Fibroblast of villous mesenchyme (primary cell): ENCODE results near the gene NELFA. TPM values are rescaled to one million over a fixed set of nuclear protein-coding genes. Genes with fewer than 3 reads are reported as not detected.
"Not testable (repeated sequence)": the region's sequence is repeated elsewhere in the genome, so short reads cannot be mapped to it uniquely, and the experiment has no call there.

Experiments
- DNase-seq: peaks from one replicate; pipeline ENCODE4 v3.0.0-alpha.2; 2010; ENCODE audit warnings: low read depth
- H3K4me3 ChIP-seq: 2 replicates; pipeline ENCODE4 v1.5.1; 2011; ENCODE audit warnings: low read depth, mild to moderate bottlenecking, low read length
- total RNA-seq: library from RNA; depleted of rRNA; stranded (reverse); fragments of >200 nt; gene quantifications from 2 replicates; pipeline ENCODE4 v1.2.3, GENCODE V29; 2012
- TF ChIP-seq, protein P1 (sequence below): IDR thresholded peaks from 2 replicates; pipeline ENCODE4 v1.5.1; 2012; ENCODE audit warnings: low read depth, mild to moderate bottlenecking, low read length; ENCODE audit not compliant: insufficient read depth

NELFA gene
- total RNA-seq, 1 donor, result 18.1 TPM

DNA sequence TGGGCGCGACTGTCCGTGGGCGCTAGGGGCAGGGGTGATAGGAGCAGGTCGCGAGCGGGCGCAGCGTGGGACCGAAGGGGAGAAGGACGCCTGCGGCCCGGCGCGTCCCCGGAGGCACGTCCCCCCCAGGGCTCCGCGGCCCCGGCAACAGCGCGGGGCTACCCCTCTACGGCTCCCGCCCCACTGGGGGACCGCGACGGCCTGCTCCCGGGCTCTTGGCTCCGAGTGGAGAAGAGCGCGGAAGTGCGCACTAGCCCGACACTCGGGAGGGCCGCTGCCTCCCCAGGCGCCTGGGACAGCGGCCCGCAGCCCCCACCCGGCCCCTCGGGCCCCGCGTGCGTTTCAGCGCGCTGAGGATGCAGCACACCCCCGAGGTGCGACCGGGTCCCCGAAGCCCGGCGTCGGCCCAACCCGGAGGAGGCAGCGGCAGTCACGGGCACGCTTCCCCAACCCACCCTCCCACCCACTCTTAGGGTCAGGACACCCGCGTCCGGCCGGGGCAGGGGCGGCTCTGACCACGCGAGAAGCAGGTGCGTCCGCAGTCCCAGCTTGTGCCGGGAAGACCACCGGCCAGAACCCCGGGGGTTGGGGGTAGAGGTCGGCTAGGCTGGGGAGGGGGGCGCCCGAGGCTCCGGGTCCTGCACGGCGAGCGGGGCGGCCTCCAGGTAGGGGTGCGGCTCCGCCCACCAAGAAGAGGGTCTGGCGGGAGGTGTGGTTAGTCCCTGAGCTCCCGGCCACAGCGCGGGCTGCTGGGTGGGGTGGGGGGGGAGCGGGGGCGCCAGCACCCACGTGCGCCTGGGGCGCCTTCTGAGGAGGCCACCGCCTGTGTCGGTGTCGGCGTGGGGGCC is 31.8 kb upstream of the NELFA start:
- H3K4me3 ChIP-seq, result peak overlapping the region; percentile 81
- no peak for DNase-seq
- TF ChIP-seq, protein P1, sequence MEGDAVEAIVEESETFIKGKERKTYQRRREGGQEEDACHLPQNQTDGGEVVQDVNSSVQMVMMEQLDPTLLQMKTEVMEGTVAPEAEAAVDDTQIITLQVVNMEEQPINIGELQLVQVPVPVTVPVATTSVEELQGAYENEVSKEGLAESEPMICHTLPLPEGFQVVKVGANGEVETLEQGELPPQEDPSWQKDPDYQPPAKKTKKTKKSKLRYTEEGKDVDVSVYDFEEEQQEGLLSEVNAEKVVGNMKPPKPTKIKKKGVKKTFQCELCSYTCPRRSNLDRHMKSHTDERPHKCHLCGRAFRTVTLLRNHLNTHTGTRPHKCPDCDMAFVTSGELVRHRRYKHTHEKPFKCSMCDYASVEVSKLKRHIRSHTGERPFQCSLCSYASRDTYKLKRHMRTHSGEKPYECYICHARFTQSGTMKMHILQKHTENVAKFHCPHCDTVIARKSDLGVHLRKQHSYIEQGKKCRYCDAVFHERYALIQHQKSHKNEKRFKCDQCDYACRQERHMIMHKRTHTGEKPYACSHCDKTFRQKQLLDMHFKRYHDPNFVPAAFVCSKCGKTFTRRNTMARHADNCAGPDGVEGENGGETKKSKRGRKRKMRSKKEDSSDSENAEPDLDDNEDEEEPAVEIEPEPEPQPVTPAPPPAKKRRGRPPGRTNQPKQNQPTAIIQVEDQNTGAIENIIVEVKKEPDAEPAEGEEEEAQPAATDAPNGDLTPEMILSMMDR, result no peak

DNA sequence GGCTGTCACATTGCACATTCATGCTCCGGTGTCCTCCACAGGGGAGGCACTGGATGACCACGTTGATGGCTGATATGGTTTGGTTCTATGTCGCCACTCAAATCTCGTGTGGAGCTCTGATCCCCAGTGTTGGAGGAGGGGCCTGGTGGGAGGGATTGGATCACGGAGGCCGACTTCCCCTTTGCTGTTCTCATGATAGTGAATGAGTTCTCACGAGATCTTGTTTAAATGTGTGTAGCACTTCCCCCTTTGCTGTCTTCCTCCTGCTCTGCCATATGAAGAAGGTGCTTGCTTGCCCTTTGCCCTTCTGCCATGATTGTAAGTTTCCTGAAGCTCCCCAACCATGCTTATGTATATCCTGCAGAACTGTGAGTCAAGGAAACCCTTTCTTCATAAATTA is 28.1 kb upstream of the NELFA start:
- no peak overlapping the region for H3K4me3 ChIP-seq
- DNase-seq, result no peak
- TF ChIP-seq, protein P1, result no peak

DNA sequence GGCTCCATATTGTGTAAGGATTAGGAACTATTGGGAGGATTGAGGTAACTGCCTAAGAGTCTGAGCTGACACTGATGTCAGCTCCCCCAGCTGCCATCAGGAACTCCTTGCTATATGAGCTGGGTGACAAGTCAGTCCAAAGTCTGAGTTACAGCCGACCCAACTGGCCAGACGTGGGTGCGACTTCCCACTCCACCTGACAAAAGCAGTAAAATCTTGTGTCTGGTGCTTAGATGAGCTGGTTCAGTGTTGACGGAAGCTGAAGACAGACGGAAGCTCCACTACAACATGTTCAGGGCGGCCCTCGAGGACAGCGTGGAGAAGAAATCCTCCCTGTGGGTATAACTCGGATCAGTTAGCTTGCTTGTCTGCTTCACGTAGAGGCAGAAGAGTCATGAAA is 27.6 kb upstream of the NELFA start:
- TF ChIP-seq, protein P1, result no peak
- no peak overlapping the region for H3K4me3 ChIP-seq
- DNase-seq, result no peak

DNA sequence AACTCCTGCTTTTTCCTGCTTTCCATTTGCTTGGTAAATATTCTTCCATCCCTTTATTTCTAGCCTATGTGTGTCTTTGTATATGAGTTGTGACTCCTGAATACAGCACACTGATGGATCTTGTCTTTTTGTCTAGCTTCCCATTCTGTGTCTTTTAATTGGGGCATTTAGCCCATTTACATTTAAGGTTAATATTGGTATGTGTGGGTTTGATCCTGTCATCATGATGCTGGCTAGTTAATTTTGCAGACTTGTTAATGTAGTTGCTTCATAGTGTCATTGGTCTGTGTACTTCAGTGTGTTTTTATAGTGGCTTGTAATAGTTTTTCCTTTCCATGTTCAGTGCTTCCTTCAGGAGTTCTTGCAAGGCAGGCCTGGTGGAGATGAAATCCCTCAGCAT is 22.4 kb upstream of the NELFA start:
- not testable (repeated sequence) for H3K4me3 ChIP-seq, DNase-seq

DNA sequence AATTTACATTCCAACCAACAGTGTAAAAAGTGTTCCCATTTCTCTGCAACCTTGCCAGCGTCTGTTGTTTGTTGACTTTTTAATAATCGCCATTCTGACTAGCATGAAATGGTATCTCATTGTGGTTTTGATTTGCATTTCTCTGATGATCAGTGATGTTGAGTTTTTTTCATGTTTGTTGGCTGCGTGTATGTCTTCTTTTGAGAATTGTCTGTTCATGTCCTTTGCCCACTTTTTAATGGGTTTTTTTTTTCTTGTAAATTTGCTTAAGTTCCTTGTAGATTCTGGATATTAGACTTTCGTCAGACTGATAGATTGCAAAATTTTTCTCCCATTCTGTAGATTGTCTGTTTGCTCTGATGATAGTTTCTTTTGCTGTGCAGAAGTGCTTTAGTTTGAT is 18.3 kb upstream of the NELFA start:
- DNase-seq, H3K4me3 ChIP-seq: not testable (repeated sequence)

DNA sequence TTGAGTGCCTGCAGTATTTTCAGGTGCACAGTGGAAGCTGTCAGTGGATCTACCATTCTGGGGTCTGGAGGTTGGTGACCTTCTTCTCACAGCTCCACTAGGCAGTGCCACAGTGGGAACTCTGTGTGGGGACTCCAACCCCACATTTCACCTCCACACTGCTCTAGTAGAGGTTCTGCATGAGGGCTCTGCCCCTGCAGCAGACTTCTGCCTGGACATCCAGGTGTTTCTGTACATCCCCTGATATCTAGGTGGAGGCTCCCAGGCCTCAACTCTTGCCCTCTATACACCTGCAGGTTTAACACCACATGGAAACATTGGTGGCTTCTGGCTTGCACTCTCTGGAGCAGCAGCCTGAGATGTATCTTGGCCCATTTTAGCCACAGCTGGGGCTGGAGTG is 17.0 kb upstream of the NELFA start:
- TF ChIP-seq, protein P1, result no peak
- DNase-seq, result no peak
- no peak overlapping the region for H3K4me3 ChIP-seq

DNA sequence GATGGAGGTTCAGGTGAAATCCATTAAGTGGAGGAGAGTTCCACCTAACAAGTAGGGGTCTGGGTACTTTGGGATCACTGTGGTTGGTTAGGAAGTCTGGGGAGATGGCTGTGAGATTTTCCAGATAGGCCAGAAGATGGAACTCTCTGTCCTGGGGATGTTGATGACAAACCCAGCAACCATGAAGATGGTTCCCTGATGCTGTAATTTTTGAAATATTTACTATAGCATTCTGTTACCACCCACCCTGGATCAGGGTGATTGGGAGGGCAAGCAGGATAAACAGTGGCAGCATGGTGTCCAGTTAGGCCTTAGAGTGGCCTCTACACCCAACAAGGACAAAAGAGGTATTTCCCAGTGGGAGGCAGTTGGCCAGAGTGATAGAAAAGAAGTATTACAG is 15.9 kb upstream of the NELFA start:
- TF ChIP-seq, protein P1, result no peak
- DNase-seq, result no peak
- no peak overlapping the region for H3K4me3 ChIP-seq
